Sigmoid colon (tissue), 7 donors: ENCODE measurements around the gene MRPL10. TPM values are rescaled to one million over a fixed set of nuclear protein-coding genes. Genes with fewer than 3 reads are reported as not detected.

Experiments used
- DNase-seq: peaks from one replicate; pipeline ENCODE4 v3.0.0-alpha.2; 2019
- H3K27ac ChIP-seq, 4 donors: fragments of 200-600 bp; sonication (generic); one replicate each; pipeline ENCODE4 v1.5.1; 2016 to 2019; ENCODE audit warnings: mild to moderate bottlenecking in 1 of 4
- H3K27me3 ChIP-seq, 3 donors: fragments of 200-600 bp; sonication (generic); one replicate each; pipeline ENCODE4 v1.5.1; 2019; ENCODE audit warnings: mild to moderate bottlenecking in 1 of 3
- H3K36me3 ChIP-seq, 4 donors: fragments of 200-600 bp; sonication (generic); one replicate each; pipeline ENCODE4 v1.5.1; 2016 to 2019
- H3K4me1 ChIP-seq, 4 donors: fragments of 200-600 bp; sonication (generic); one replicate each; pipeline ENCODE4 v1.5.1; 2017 to 2019
- H3K4me3 ChIP-seq, 4 donors: fragments of 200-600 bp; sonication (generic); one replicate each; pipeline ENCODE4 v1.5.1; 2017 to 2019; ENCODE audit warnings: mild to moderate bottlenecking in 2 of 4, moderate library complexity in 1 of 4
- H3K9me3 ChIP-seq, 4 donors: fragments of 200-600 bp in 3 of 4; sonication (generic) in 3 of 4; one replicate each; pipeline versions ENCODE4 v1.5.1 to v1.6.1; 2013 to 2019
- EP300 ChIP-seq, 4 donors: sonication (generic); formaldehyde crosslinking; IDR thresholded peaks; one replicate each; pipeline ENCODE4 v1.6.1; 2017; ENCODE audit warnings: antibody characterized with exemption in 4 of 4
- POLR2A ChIP-seq, 2 donors: fragments of 450-650 bp; IDR thresholded peaks; one replicate each; pipeline ENCODE4 v1.6.1; 2016; ENCODE audit warnings: antibody characterized with exemption in 2 of 2, mild to moderate bottlenecking in 2 of 2, moderate library complexity in 2 of 2
- POLR2AphosphoS5 ChIP-seq, 4 donors: sonication (generic); formaldehyde crosslinking; IDR thresholded peaks; one replicate each; pipeline ENCODE4 v1.6.1; 2017; ENCODE audit warnings: antibody characterized with exemption in 4 of 4
- WGBS, 2 donors: extraction: QIAGEN DNeasy Blood & Tissue Kit; methylation state at CpG; one replicate each; pipeline ENCODE4 v1.1.7; 2013; 5-methylcytosine and 5-hydroxymethylcytosine counted together
- intact Hi-C: fragments of 100-400 bp; cut with DNase I; formaldehyde crosslinking; loops from one replicate; pipeline ENCODE4 v1.15.1; 2023
- polyA plus RNA-seq, 3 donors: library from polyadenylated mRNA; stranded (reverse); fragments of 200-250 nt; gene quantifications; one replicate each; pipeline ENCODE4 v1.2.3, GENCODE V29; 2013
- total RNA-seq, 4 donors: library from RNA; depleted of rRNA; stranded (reverse); fragments of >200 nt; gene quantifications; one replicate each; pipeline ENCODE4 v1.1.0, GENCODE V29; 2016
- TF ChIP-seq, protein P1 (sequence below), 4 experiments: fragments of 450-650 bp in 3 of 4; fragments of 200-600 bp in 1 of 4; IDR thresholded peaks; one replicate each; pipeline ENCODE4 v1.5.1; 2016 to 2019; ENCODE audit warnings: antibody characterized with exemption in 4 of 4, mild to moderate bottlenecking in 3 of 4, moderate library complexity in 2 of 4
- donor health status: healthy with polysubstance abuse.
- donor health status: Bipolar disorder and iron deficiency.
- donor health status: healthy.

MRPL10 gene
- total and polyA plus RNA-seq, 7 donors = 38.8 to 58.8 (median 54.8) TPM

GRCh38 chr17:47877368-47878034 lies 46.2 kb upstream of the MRPL10 start:
- H3K9me3 ChIP-seq = no peaks in the 10 kb centered on the region
- H3K4me3 ChIP-seq = no peak overlapping the region
- WGBS, 2 donors = 60 to 80% methylated on average over 9 of the region's 9 CpGs
- DNase-seq = no peak
- H3K27me3 ChIP-seq = peaks cover 3 to 42% (median 29%) of the 10 kb centered on the region in 3 donors
- TF ChIP-seq POLR2A (IDR thresholded peaks at IDR 0.05) = no peak
- TF ChIP-seq EP300 (IDR thresholded peaks at IDR 0.05) = no peak
- no peak for TF ChIP-seq POLR2AphosphoS5 (IDR thresholded peaks at IDR 0.05)
- TF ChIP-seq, protein P1, sequence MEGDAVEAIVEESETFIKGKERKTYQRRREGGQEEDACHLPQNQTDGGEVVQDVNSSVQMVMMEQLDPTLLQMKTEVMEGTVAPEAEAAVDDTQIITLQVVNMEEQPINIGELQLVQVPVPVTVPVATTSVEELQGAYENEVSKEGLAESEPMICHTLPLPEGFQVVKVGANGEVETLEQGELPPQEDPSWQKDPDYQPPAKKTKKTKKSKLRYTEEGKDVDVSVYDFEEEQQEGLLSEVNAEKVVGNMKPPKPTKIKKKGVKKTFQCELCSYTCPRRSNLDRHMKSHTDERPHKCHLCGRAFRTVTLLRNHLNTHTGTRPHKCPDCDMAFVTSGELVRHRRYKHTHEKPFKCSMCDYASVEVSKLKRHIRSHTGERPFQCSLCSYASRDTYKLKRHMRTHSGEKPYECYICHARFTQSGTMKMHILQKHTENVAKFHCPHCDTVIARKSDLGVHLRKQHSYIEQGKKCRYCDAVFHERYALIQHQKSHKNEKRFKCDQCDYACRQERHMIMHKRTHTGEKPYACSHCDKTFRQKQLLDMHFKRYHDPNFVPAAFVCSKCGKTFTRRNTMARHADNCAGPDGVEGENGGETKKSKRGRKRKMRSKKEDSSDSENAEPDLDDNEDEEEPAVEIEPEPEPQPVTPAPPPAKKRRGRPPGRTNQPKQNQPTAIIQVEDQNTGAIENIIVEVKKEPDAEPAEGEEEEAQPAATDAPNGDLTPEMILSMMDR (IDR thresholded peaks at IDR 0.05) = no peak
- intact Hi-C loops = no loop called here
- H3K27ac ChIP-seq = no peak overlapping the region
- peaks cover 0 to 8% (median under 1%) of the 10 kb centered on the region in 4 donors for H3K4me1 ChIP-seq
- no peaks in the 10 kb centered on the region for H3K36me3 ChIP-seq

DNA sequence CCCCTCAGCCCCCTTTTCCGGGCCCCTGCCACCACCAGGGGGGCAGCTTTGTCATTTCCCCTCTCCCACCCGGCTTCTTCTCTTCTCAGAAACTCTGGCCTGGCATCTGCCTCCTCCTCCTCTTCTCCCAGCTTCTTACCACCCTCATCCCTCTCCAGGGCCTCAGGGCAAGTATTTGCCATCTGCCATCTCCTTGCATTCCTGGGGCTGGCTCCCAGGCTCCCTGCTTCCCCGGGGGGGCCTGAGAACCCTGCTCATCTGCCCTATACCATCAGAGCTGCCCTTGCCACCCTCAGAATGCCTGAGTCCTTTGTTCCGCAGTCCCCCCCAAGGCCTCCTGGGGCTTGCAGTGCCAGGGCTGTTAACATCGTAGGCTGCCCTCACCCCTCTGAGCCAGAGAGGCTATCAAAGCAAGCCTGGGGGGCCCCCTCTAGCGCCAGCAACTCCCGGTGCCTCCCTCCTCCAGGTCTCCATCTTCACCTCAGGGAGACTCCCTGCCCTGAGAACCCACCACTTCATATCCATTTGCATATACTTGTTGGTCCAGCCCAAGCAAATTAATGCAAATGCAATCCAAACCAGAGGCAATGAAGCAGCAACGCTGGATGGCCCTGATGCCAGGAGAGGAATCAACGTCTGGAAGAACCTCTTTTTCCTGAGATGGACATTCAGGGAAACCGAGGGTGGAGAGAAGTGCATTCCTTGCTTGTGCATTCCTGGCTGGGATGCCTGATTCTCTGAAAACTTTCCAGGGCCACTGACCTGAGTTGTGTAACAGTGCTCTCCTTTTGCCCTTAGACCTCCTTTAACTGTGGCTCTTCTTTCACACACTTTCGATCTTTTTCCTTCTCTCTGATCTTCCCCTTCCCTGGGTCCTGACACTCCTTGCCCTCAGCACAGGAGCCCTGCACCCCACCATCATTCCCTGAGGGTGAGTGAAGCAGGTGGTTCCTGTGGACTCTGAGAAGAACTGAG lies 44.0 kb upstream of the MRPL10 start:
- Histone ChIP-seq H3K27me3 (peaks cover 7 to 64% (median 40%) of the 10 kb centered on the region in 3 donors), H3K36me3 (no peaks in the 10 kb centered on the region), H3K9me3 (no peaks in the 10 kb centered on the region), H3K4me3 (no peak overlapping the region), H3K27ac (no peak overlapping the region), H3K4me1 (peaks cover 0 to 6% (median 2%) of the 10 kb centered on the region in 4 donors)
- no peak for TF ChIP-seq EP300 (IDR thresholded peaks at IDR 0.05)
- no peak for TF ChIP-seq POLR2AphosphoS5 (IDR thresholded peaks at IDR 0.05)
- no peak for TF ChIP-seq POLR2A (IDR thresholded peaks at IDR 0.05)
- TF ChIP-seq, protein P1 (IDR thresholded peaks at IDR 0.05) = no peak
- intact Hi-C loops = no loop called here
- no peak for DNase-seq
- WGBS, 2 donors = 67 to 75% methylated on average over 11 of the region's 11 CpGs

GRCh38 chr17:47873200-47874090 lies 42.1 kb upstream of the MRPL10 start:
- intact Hi-C loops = no loop called here

More at GRCh38 chr17:47873200-47874090, 42.1 kb upstream of the MRPL10 start:
- H3K36me3 ChIP-seq = no peaks in the 10 kb centered on the region
- no peak overlapping the region for H3K27ac ChIP-seq
- DNase-seq = no peak
- peaks cover 0 to 6% (median 2%) of the 10 kb centered on the region in 4 donors for H3K4me1 ChIP-seq
- no peak overlapping the region for H3K4me3 ChIP-seq
- TF ChIP-seq POLR2AphosphoS5 (IDR thresholded peaks at IDR 0.05) = no peak
- no peak for TF ChIP-seq POLR2A (IDR thresholded peaks at IDR 0.05)
- no peak for TF ChIP-seq EP300 (IDR thresholded peaks at IDR 0.05)
- TF ChIP-seq, protein P1 (IDR thresholded peaks at IDR 0.05) = no peak
- H3K9me3 ChIP-seq = no peaks in the 10 kb centered on the region
- peaks cover 7 to 82% (median 47%) of the 10 kb centered on the region in 3 donors for H3K27me3 ChIP-seq
- WGBS, 2 donors = 68 to 78% methylated on average over 4 of the region's 4 CpGs
